Stimulated activated CD4-positive, alpha-beta T cell treated with anti-CD3 and anti-CD28 coated beads, Interleukin-15, amount 100 ng/mL, for 48 hours (primary cell): ENCODE results near the gene RANBP17.
"Not testable (repeated sequence)": the region's sequence is repeated elsewhere in the genome, so short reads cannot be mapped to it uniquely, and the experiment has no call there.

Source experiments
- DNase-seq, 2 donors: peaks; one replicate each; pipeline ENCODE4 v3.0.0-alpha.2; 2020; ENCODE audit warnings: low read depth in 2 of 2

RANBP17 gene

DNA sequence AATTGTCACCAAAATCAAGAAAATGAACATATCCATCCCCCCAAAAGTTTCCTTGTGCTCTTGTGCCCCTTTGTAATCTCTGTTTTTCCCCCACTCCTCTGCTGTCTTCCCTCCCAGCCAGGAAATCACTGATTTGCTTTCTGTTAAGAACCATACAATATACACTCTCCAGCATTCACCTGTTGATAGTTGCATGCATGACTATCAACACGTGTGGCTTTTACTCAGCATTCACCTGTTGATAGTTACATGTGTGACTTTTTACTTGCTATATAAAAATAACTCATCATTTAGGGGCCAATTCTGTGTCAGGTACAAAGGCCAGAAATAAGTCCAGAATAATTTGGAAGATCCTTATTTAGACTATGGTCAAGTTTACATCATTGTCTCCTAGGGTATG is 6.0 kb downstream of the RANBP17 start:
- DNase-seq: no peak

- DNase-seq: not testable (repeated sequence)
Observed at GRCh38 chr5:170870390-170870789, 8.6 kb downstream of the RANBP17 start.

DNA sequence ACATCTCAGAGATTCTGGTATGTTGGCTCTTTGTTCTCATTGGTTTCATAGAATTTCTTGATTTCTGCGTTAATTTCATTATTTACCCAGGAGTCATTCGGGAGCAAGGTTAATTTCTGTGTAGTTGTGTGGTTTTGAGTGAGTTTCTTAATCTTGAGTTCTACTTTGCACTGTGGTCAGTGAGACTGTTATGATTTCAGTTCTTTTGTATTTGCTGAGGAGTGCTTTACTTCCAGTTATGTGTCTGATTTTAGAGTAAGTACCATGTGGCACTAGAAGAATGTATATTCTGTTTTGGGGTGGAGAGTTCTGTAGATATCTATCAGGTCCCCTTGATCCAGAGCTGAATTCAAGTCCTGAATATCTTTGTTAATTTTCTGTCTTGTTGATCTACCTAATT is 12.2 kb downstream of the RANBP17 start:
- DNase-seq: no peak

GRCh38 chr5:170875811-170876210 is 14.0 kb downstream of the RANBP17 start:
- no peak for DNase-seq

DNA sequence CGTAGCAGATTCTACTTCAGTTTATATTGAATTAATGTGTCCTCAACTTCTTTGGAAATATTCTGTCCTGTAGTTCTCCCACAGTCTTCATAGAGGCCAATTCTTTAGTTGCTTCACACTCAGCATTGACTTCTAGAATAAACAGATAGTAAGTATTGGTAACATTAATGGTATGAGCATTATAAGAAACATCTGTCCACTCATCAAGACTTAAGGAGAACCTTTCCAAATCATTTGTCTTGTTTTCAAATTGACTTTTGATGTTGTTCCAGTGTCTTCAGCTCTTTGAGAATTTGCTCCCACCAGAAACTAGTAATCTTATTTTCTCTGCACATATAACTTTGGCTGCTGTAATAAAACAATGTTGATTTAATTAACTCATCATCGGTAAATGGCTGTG is 18.3 kb downstream of the RANBP17 start:
- DNase-seq: no peak

GRCh38 chr5:170882345-170882744 is 20.5 kb downstream of the RANBP17 start:
- DNase-seq: no peak

DNA sequence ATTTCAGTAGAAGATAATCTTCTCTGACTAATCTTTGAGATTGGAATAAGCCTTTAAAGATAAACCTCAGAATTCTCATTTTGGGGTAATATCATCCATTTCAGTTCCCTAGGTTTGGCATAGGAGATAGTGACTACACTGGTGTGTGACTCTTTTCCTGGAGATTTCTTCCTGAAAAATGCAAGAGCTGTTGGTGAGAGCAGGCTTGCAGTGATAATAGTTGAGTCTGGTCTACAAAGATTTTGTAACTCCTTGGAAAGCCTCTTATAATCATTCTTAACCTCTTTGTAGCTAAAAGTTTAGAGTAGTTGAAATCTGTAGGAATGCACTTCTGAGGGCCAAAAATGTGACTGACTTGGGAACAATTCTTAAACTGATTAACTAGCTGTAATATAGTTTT is 23.4 kb downstream of the RANBP17 start:
- no peak for DNase-seq

DNA sequence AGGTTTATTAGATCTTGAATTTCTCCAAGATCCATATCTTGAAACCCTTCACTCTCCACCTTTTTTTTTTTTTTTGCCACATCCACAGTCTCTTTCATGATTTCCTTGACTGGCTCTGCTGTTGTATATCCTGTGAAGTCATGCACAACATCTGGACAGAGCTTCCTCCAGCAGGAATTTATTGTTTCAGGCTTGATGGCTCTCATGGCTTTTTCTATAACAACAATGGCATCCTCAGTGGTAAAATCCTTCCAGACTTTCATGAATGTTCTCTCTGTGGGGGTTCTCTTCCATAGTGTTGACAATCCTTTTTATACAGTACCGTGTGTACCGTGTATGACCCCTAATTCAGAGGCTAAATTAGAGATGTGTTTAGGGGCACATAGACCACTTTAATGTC is 24.0 kb downstream of the RANBP17 start:
- no peak for DNase-seq

GRCh38 chr5:170886210-170886894 is 24.5 kb downstream of the RANBP17 start:
- DNase-seq: no peak

DNA sequence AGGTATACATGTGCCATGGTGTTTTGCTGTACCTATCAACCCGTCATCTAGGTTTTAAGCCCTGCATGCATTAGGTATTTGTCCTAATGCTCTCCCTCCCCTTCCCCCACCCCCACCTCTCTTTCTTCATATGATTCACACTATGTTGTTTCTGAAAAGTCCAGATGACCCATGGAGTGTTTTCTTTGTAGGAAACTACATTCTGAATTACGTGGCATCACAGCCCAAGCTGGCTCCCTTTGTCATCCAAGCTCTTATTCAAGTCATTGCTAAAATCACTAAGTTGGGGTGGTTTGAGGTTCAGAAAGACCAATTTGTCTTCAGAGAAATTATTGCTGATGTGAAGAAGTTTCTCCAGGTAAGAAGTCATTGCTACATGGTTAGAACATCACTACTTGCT is 30.4 kb downstream of the RANBP17 start:
- DNase-seq: no peak

DNA sequence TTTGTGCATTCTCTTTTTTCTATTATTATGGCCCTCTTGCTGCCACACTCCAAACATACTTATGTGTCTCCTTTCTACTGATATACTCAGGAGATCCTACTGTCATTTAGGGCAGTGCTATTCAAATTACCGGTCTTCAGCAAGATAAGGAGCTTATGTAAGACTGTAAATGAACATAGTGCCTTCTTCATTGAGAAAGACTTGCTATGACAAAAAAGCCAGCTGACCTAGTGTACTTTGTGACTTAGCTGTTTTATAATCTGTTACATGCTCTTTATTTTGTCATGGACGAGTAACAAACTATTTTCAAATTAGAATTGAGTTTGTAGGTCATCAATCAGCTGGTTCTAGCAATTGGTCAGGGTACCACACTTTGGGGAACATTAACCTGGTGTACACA is 32.8 kb downstream of the RANBP17 start:
- no peak for DNase-seq

- no peak for DNase-seq
Observed at GRCh38 chr5:170896779-170897178, 35.0 kb downstream of the RANBP17 start.

- no peak for DNase-seq
Observed at GRCh38 chr5:170903075-170903474, 41.3 kb downstream of the RANBP17 start.

- no peak for DNase-seq
Observed at GRCh38 chr5:170907758-170908157, 45.9 kb downstream of the RANBP17 start.

DNA sequence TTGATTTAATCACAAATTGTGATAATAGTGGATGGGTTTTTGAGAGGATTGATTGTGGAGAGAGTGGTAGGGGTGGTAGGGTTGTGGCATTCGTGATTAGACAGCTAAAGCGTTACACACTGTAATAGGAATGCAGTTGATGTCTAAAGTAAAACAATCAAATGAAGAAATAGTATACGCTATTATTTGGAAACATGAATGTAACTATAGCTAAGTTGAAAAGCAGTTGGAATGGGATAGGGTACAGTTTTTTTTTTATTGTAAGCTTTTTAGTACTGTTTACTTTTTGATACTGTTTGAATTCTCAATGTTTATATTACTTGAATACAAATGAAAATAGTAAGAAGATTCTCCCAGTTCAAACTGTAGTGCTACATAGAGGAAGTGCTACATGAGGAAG is 51.8 kb downstream of the RANBP17 start:
- no peak for DNase-seq

GRCh38 chr5:170917113-170917512 is 55.3 kb downstream of the RANBP17 start:
- no peak for DNase-seq

- DNase-seq: no peak
Observed at GRCh38 chr5:170920196-170920595, 58.4 kb downstream of the RANBP17 start.

- DNase-seq: not testable (repeated sequence)
Observed at GRCh38 chr5:170922331-170922730, 60.5 kb downstream of the RANBP17 start.

DNA sequence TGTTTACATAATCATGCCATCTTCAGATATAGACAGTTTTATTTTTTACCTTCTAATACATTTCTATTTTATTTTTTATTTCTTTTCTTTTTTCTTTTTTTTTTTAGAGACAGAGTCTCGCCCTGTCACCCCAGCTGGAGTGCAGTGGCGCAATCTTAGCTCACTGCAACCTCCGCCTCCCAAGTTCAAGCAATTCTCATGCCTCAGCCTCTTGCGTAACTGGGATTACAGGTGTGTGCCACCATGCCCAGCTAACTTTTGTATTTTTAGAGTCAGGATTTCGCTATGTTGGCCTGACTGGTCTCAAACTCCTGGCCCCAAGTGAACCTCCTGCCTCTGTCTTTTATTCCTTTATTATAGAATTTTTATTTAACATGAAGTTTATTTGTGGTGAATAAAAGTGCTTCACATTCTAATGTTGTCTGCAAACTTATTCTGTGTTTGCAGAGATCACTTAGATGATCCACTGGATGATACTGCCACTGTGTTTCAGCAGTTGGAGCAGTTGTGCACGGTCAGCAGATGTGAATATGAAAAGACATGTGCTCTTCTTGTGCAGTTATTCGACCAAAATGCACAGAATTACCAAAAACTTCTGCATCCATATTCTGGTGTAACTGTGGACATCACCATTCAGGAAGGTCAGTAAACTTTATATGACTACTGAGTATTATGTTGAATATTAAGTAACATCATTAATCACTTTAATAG is 62.2 kb downstream of the RANBP17 start:
- no peak for DNase-seq

- DNase-seq: not testable (repeated sequence)
Observed at GRCh38 chr5:170935534-170936218, 73.9 kb downstream of the RANBP17 start.

GRCh38 chr5:170937072-170937471 is 75.3 kb downstream of the RANBP17 start:
- no peak for DNase-seq

DNA sequence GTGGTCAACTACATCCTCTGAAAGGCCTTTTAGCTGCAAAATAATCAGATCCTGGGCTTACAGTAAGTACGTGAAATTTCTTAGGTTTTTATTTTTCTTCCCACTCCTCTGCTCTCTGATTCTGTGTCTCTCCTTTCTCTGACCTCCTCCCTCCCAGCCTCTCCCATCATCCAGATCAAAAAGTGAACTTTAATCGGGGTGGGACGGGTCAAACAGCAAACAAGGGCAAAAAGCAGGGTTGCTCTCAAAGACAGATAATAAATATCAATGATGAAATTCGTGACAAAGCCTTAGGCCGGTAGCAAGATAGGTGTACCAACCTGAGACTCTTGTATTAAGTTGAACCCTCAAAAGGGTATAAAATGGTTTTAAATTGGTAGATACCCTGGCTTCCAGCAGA is 76.1 kb downstream of the RANBP17 start:
- DNase-seq: no peak

- no peak for DNase-seq
Observed at GRCh38 chr5:170939178-170939577, 77.4 kb downstream of the RANBP17 start.
